Measurements from ENCODE around the gene ATP8B1. TPM values are rescaled to one million over a fixed set of nuclear protein-coding genes. Genes with fewer than 3 reads are reported as not detected.
"Not testable (repeated sequence)": the region's sequence is repeated elsewhere in the genome, so short reads cannot be mapped to it uniquely, and the experiment has no call there.

The ATP8B1 gene
- polyA plus RNA-seq, 1 donor from 2014 or later = 0.50 TPM

DNA sequence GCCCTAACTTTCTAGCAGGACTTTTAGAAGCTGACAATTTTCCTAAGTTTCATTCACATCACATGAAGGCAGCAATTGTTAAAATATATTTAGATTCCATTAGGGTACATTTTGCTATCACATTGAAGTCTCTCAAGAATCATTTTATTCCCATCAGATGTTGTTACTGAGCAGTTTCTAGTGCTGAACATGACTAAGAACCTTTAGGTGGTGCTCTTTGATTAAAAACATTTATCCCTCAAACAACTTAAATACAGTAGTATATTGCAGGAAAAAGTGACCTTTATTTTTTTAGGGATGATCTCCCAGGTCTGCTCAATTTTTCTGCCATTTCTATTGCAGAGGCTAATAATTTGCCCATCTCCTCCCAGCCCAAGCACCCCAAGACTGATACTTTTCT, 158.6 kb downstream of the ATP8B1 start:
- peaks cover 11 to 23% (median 22%) of the 10 kb centered on the region in 3 donors for H3K4me1 Mint-ChIP-seq
- no peaks in the 10 kb centered on the region for H3K9me3 Mint-ChIP-seq
- H3K27ac Mint-ChIP-seq = no peak overlapping the region
- H3K36me3 Mint-ChIP-seq = peaks cover 15% of the 10 kb centered on the region
- no peaks in the 10 kb centered on the region for H3K27me3 Mint-ChIP-seq
- peak overlapping the region in 1 of 4 donors; percentile 73 for H3K4me3 Mint-ChIP-seq

DNA sequence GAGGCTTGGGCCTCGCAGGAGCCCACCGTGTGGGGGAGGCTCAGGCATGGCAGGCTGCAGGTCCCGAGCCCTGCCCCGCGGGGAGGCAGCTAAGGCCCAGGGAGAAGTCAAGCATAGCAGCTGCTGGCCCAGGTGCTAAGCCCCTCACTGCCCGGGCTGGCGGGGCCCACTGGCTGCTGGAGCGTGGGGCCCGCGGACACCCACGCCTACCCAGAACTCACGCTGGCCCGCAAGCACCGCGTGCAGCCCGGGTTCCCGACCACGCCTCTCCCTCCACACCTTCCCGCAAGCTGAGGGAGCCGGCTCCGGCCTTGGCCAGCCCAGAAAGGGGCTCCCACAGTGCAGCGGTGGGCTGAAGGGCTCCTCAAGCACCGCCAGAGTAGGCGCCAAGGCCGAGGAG, 159.4 kb downstream of the ATP8B1 start:
- Mint-ChIP-seq H3K36me3 (peaks cover 15% of the 10 kb centered on the region), H3K4me1 (peaks cover 9 to 21% (median 18%) of the 10 kb centered on the region in 3 donors)
- H3K9me3 Mint-ChIP-seq, H3K27ac Mint-ChIP-seq, H3K4me3 Mint-ChIP-seq, H3K27me3 Mint-ChIP-seq: not testable (repeated sequence)

DNA sequence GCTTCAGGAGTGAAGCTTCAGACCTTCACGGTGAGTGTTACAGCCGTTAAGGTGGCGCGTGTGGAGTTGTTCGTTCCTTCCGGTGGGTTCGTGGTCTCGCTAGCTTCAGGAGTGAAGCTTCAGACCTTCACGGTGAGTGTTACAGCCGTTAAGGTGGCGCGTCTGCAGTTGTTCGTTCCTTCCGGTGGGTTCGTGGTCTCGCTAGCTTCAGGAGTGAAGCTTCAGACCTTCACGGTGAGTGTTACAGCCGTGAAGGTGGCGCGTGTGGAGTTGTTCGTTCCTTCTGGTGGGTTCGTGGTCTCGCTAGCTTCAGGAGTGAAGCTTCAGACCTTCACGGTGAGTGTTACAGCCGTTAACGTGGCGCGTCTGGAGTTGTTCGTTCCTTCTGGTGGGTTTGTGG, 160.7 kb downstream of the ATP8B1 start:
- H3K4me3 Mint-ChIP-seq = peak overlapping the region in 1 of 4 donors; percentile 12
- H3K27ac Mint-ChIP-seq, H3K27me3 Mint-ChIP-seq, H3K9me3 Mint-ChIP-seq: not testable (repeated sequence)
- H3K4me1 Mint-ChIP-seq = peaks cover 8 to 25% (median 25%) of the 10 kb centered on the region in 3 donors
- H3K36me3 Mint-ChIP-seq = peaks cover 15% of the 10 kb centered on the region

DNA sequence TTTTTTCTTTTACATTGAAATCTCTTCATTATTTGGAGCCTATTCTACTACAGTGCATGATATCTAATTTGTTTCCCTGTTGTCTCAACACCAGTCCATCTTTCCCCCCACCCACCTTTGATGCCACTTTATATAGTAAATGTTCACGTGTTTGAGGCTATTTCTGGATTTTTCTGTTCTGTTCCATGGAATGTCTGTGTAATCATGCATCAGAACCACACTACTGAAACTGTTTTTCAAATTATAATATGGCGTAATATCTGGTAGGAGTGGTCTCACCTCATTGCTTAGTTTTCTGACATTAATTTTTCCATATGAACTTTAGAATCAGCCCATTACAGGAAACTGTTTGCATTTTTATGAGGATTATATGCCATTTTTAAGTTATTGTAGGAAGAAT, 162.4 kb downstream of the ATP8B1 start:
- Mint-ChIP-seq H3K9me3 (no peaks in the 10 kb centered on the region), H3K27me3 (no peaks in the 10 kb centered on the region), H3K36me3 (peaks cover 11% of the 10 kb centered on the region), H3K27ac (peak overlapping the region in 1 of 3 donors; percentile 53), H3K4me3 (no peak overlapping the region), H3K4me1 (peaks cover 6 to 26% (median 20%) of the 10 kb centered on the region in 3 donors)

DNA sequence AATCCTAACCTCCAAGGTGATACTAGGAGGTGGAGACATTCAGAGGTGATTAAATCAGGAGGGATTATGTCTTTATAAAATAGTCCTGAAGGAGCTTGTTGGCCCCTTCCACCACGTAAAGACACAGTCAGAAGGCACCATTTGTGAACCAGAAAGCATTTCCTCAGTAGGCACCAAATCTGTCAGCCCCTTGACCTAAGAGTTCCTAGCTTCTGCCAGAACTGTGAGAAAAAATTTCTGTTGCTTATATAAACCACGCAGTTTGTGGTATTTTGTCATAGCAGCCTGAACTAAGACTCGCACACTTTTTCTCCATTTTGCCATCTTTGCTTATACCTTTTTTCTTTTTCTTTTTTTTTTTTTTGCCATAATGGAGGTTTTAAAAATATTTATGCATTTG, 162.9 kb downstream of the ATP8B1 start:
- peaks cover 9 to 28% (median 23%) of the 10 kb centered on the region in 3 donors for H3K4me1 Mint-ChIP-seq
- no peaks in the 10 kb centered on the region for H3K9me3 Mint-ChIP-seq
- peak overlapping the region in 1 of 3 donors; percentile 76 for H3K27ac Mint-ChIP-seq
- H3K27me3 Mint-ChIP-seq = no peaks in the 10 kb centered on the region
- H3K36me3 Mint-ChIP-seq = peaks cover 10% of the 10 kb centered on the region
- H3K4me3 Mint-ChIP-seq = no peak overlapping the region

DNA sequence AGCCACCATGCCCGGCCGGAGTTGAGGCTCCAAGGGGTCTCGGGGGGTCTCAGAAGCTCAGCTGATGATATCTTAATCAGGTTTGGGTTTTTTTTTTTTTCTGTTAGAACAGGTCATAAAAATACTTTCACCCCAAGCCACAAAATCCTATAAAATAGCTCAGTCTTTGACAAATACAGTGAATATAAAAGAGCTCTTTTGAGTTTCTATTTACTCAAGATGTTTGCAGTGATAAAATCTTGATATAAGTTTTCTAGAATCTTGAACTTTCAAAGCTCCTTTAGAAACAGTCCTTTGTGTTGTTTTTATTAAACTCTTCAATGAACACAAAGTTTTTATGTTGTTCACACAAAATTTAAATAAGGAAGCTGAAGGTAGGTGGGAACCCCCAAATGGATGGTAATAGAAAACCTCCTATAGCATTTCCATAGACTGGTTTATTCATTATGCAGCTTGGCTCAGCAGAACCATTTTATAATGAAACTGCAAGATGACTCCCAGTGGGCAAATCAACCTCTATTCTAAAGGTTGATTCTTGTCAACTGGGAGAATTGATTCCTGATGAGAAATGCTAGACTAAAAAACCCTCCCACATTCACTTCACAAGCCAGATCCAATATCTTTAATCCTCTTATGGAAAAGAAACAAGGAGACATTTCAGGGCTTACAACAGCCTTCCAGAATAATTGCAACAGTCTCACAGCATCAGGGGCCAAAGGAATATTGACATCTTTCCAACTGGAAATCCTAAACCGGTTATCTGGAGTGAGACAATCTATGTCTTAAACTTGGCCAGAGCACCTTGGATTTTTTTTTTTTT, 167.9 kb downstream of the ATP8B1 start:
- peaks cover 22 to 36% (median 23%) of the 10 kb centered on the region in 3 donors for H3K4me1 Mint-ChIP-seq
- H3K9me3 Mint-ChIP-seq = no peaks in the 10 kb centered on the region
- H3K4me3 Mint-ChIP-seq = peak overlapping the region in 1 of 4 donors; percentile 81
- H3K36me3 Mint-ChIP-seq = peaks cover 2% of the 10 kb centered on the region
- H3K27ac Mint-ChIP-seq = peak overlapping the region in 1 of 3 donors; percentile 6
- no peaks in the 10 kb centered on the region for H3K27me3 Mint-ChIP-seq

DNA sequence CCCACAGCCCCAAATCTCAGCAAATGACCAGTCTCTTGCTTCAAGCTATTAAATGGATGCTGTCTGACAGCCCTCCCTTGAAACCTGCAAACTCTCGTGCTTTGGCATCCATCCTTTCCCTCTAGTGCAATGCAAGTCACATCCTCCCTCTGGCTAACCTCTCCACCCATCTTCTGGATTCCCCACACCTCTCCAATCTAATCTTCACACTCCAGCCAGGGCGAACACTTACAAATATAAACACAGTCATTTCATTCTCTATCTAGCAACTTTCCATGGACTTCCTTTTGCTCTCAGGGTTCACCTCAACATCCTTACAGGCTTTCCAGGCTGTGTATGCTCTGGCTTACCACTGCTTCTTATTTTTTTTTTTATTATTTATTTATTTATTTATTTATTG, 171.4 kb downstream of the ATP8B1 start:
- peak overlapping the region; percentile 95 to 100 (median 99) for H3K4me3 Mint-ChIP-seq
- H3K36me3 Mint-ChIP-seq = peaks cover 2% of the 10 kb centered on the region
- H3K27me3 Mint-ChIP-seq = no peaks in the 10 kb centered on the region
- peaks cover 21 to 29% (median 25%) of the 10 kb centered on the region in 3 donors for H3K4me1 Mint-ChIP-seq
- H3K27ac Mint-ChIP-seq = peak overlapping the region in 1 of 3 donors; percentile 100
- H3K9me3 Mint-ChIP-seq = no peaks in the 10 kb centered on the region

DNA sequence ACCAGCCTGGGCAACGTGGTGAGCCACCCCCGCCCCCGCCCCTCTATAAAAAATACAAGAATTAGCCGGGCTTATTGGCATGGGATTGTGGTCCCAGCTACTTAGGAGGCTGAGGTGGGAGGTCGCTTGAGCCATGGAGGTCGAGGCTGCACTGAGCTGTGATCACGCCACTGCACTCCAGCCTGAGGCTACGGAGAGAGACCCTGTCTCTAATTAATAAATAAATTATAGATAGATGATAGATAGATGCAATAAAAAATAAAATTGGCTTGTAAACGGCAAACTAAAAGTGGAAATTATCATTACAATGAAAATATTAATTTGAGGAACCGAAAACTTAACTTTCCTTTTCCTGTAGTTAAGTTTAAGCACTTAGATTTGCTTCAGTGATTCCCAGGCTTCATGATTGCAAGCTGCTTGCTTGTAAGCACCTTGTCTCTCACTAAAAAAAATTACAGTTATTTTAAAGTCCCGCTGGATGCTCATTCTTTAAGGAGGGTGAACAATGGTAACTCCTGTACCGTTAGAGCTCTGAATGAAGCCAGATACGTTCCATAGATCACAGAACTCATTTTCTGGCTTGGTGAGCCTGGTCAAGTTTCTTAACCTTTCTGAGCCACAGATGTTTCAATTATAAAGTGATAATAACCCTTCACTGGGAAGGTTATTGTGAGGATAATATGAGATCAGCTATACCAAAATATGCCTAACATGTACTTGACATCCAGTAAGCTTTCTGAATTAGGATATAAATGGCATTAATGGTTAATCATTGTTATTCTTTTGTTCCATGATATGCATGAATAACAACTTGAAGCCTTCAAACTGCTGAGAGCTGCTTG, 172.1 kb downstream of the ATP8B1 start:
- no peaks in the 10 kb centered on the region for H3K9me3 Mint-ChIP-seq
- H3K27ac Mint-ChIP-seq = peak overlapping the region; percentile 90 to 100 (median 99)
- peak overlapping the region; percentile 95 to 100 (median 99) for H3K4me3 Mint-ChIP-seq
- peaks cover 2% of the 10 kb centered on the region for H3K36me3 Mint-ChIP-seq
- no peaks in the 10 kb centered on the region for H3K27me3 Mint-ChIP-seq
- H3K4me1 Mint-ChIP-seq = peaks cover 18 to 29% (median 25%) of the 10 kb centered on the region in 3 donors

DNA sequence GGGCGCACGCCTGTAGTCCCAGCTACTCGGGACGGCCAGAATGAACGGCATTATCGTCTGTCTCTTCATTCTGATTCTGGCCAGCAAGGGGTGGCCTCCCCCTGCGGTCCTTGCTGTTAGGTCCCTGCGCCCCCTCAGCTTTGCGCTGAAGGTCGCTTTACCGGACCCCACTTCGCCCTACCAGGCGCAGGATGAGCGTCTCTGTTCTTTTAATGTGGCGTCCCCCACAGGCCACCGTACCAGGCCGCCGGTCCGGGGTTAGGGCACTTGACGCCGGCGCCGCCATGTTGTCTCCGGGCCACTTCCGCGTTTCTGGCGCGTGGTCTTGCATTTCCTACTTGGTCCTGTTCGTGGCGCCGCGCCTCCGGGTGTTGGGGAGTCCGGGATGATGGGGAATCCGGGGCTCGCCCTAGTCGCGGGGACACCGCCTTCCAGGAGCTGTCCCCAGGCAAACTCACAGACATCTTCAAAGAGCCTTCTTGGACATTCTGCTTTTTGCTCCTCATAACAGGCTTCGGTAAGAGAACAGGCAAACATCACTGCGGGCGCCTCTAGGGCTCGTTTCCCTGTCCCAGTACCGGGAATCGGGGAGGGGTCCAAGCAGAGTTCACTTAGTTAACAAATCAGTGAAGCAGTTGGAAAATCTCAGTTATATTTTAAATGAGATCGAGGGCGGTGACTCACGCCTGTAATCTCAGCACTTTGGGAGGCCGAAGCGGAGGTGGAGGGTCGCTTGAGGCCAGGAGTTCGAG, 172.9 kb downstream of the ATP8B1 start:
- H3K27me3 Mint-ChIP-seq = no peaks in the 10 kb centered on the region
- H3K36me3 Mint-ChIP-seq = peaks cover 2% of the 10 kb centered on the region
- H3K9me3 Mint-ChIP-seq = no peaks in the 10 kb centered on the region
- peak overlapping the region; percentile 90 to 100 (median 99) for H3K27ac Mint-ChIP-seq
- peaks cover 15 to 25% (median 19%) of the 10 kb centered on the region in 3 donors for H3K4me1 Mint-ChIP-seq
- peak overlapping the region; percentile 95 to 100 (median 99) for H3K4me3 Mint-ChIP-seq

DNA sequence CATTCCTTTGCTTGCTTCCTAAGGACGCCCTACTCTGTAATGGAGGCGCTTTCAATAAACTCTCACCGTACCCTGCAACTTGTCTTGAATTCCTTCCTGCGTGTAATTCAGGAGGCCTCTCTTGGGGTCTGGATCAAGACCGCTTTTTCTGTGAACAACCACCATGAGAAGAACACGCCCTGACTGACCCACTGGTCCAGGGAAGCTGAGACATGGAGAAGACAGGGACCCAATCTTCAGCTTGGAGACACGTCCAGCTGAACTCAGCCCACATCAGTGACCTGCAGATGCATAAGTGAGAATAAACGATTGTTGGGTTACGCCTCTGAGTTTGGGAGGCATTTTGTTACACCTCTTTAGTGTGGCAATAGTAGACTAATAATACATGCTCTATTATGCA, 173.7 kb downstream of the ATP8B1 start:
- Mint-ChIP-seq H3K4me1 (peaks cover 13 to 22% (median 14%) of the 10 kb centered on the region in 3 donors), H3K27ac (peak overlapping the region; percentile 90 to 100 (median 99)), H3K9me3 (no peaks in the 10 kb centered on the region), H3K27me3 (no peaks in the 10 kb centered on the region), H3K36me3 (peaks cover 2% of the 10 kb centered on the region), H3K4me3 (peak overlapping the region; percentile 95 to 100 (median 99))

DNA sequence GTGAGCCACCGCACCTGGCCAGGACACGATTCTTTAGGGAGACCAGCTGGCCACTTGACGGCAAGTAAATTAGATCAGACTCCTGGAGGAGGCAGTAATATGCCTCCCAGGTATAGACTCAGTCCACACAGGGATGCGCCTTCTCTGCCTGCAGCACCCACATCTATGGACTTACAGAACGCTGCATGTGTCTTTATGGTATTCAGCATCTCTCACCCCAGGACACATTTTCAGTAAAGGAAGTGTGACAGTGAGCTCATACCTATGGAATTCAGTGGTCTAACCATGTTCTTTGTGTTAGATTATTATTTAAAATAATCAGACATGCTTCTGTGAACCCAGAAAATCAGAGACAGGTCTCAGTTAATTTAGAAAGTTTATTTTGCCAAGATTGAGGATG, 175.6 kb downstream of the ATP8B1 start:
- Mint-ChIP-seq H3K4me1 (peaks cover 12 to 19% (median 13%) of the 10 kb centered on the region in 3 donors), H3K36me3 (peaks cover 2% of the 10 kb centered on the region), H3K9me3 (no peaks in the 10 kb centered on the region), H3K4me3 (peak overlapping the region in 1 of 4 donors; percentile 57), H3K27me3 (no peaks in the 10 kb centered on the region), H3K27ac (peak overlapping the region in 1 of 3 donors; percentile 100)

DNA sequence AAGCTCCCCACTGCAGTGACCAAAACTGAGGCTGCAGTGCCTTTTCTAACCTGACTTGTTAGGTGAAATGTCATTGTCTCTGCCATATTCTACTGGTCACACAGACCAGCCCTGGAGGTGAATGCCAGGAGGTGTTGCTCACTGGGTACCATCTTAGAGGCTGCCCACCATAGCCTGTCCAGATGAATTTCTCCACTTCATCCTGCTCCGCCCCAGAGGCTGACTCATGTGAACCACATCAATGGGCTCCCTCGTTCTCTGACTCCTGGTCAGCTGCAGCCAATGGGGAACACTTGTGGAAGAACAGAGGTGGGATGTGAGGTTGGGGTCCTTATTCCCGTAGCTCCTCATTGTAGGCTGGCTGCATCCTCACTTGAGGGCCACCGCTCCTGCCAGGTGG, 178.1 kb downstream of the ATP8B1 start:
- Mint-ChIP-seq H3K4me3 (peak overlapping the region in 2 of 4 donors; percentile 68 to 73), H3K27ac (peak overlapping the region in 1 of 3 donors; percentile 84), H3K27me3 (no peaks in the 10 kb centered on the region), H3K36me3 (no peaks in the 10 kb centered on the region), H3K4me1 (peaks cover 10 to 20% (median 16%) of the 10 kb centered on the region in 3 donors), H3K9me3 (no peaks in the 10 kb centered on the region)

DNA sequence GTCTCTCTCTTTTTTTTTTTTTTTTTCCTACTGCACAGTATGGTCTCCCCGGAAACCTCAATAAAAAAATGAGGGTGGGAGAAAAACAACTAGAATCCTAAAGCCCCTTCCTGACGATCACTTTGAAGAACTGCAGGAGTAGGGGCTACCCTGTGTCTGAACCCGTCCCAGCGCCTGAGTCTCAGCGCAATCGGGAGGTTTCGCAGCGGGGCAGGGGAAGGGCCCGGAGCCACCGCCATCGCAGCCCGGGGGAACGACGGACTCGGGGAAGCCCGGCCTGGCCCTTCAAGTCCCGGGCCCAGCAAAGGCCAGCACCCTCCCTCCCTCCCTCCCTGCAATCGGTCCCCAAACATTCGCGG, 181.9 kb downstream of the ATP8B1 start:
- Mint-ChIP-seq H3K9me3 (no peaks in the 10 kb centered on the region), H3K4me1 (peaks cover 11 to 23% (median 17%) of the 10 kb centered on the region in 3 donors), H3K36me3 (no peaks in the 10 kb centered on the region), H3K27me3 (no peaks in the 10 kb centered on the region), H3K4me3 (peak overlapping the region; percentile 98 to 100 (median 99)), H3K27ac (peak overlapping the region; percentile 98 to 100 (median 99))

DNA sequence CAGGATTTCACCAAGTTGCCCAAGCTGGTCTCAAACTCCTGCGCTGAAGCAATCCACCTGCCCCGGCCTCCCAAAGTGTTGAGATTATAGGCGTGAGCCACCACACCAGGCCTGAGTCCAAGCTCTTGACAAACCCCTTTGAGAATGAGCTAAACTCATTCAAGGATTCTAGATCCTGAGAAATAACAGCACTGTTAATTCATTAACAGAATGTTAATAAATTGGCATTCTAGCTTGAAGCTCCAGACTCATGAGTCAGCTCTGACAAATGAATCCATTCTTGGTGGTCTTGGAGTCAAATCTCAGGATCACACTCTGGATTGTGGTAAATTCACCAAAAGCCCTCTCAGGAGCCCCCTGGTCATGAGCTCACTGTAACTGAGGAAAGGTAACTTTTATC, 183.2 kb downstream of the ATP8B1 start:
- Mint-ChIP-seq H3K36me3 (peaks cover 3% of the 10 kb centered on the region), H3K4me1 (peaks cover 15 to 27% (median 21%) of the 10 kb centered on the region in 3 donors), H3K27ac (peak overlapping the region in 2 of 3 donors; percentile 23 to 100)

More for the DNA sequence above, 183.2 kb downstream of the ATP8B1 start:
- Mint-ChIP-seq H3K9me3 (no peaks in the 10 kb centered on the region), H3K4me3 (peak overlapping the region; percentile 63 to 100 (median 92)), H3K27me3 (no peaks in the 10 kb centered on the region)
